GM21528 (cell line): ENCODE results near the gene PRDM1.
A peak's percentile ranks its signal among the peaks of the same experiment; 100 is the strongest.

Experiments used
- ATAC-seq: cut with Tn5 transposase; IDR thresholded peaks from one replicate; pipeline ENCODE4 v1.9.1; 2021; ENCODE audit warnings: mild to moderate bottlenecking, moderate library complexity; ENCODE audit not compliant: unreplicated experiment, low FRiP score

Gene PRDM1

DNA sequence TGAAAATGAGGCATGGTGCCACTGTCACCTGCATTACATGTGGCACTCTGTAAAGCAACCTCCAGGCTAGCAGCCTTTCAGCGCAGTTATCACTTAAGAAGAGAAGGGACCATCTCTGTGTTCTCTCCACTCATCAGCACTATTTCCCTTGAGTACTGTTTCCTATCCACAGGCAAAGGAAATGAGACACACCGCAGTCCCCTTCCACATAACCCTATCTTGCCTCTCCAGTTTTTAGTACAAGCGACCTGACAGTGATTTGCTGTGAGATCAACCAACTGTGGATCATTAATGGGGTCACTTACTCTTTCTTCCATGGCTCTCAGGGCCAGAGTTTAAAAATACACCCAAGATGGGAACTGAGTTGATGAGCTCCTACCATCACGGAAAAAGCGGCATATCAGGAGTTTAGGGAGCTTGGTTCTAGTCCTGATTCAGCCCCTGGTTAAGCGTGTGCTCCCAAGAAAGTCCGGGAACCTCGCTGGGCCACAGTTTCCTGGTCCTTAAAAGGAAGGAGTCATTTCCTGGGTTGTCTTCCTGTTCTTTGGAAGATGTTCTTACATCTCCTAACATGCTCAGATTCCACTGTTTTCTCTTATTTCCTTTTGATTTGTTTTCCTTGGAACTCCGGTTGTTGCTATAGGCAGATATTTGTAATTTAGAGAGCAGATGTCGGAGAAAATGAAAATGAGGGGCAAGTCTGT is 27.3 kb downstream of the PRDM1 start:
- ATAC-seq = no peak

DNA sequence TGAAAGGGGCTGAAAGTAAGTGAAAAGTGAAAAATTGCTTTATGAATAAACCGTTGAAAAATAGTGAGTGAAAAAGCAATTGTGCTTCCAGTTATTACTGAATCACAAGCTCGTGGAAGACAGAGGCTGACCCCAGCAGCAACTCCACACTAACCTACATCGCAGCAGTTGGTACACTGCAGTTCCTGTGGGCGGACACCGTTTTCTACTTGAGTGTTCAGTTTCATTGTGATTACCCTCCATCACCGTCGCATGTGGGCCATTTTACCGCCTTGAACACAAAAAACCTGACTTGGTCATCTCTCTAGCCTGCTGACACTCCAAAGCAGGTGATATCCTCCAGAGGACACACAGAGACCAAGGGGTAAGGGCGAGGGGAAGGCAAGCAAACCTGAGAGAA is 28.4 kb downstream of the PRDM1 start:
- peak; percentile 83 for ATAC-seq

DNA sequence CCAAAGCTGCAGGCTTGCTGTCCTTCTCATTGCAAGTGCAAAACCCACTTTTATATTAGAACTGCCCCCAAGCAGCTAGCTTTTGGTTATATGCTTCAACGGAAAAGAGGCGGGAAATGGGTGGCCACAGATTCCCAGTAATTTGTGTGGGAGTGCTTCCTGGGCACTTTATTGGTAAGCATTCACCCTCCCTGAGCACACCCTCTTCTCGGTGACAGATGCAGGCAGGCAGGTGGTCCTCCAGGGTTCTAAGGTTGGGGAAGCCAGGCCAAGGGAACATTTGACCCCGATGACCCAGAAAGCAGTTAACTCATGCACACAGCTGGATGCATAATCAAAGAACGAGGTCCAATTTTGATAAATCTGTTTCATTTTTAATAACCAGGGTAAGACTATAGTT is 29.1 kb downstream of the PRDM1 start:
- no peak for ATAC-seq

DNA sequence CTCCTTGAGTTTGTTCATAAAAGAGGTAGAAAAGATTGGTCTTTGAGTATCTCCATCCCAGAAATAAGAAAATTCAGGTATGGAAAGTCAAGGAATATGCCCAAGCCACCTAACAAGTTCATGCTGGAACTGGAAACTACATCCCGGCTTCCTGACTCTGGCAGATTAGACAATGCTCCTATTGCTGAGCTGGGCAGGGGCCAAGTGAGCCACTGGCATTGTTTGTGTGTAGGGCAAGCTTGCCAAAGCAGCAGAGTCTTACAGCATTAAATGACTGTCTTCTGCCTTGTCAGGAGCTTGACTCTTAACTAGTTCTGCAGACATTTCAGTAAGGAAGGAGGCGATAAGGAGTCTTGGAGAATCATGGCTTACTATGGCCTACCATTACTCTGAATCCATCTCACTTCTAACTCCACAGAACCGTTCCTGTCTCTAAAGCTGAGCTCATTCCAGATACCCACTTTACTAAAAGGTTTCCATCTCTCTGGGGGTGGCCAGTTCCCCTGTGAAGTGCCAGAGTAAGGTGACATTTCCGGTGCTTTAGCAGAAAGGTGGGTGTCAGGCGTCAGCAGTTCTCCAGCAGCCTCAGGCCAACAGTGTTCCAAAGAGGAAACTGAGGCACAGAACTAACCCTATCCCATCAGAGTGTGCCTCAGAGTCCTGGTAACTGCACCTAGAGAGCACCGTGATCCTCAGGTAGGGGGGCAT is 30.1 kb downstream of the PRDM1 start:
- ATAC-seq = no peak

DNA sequence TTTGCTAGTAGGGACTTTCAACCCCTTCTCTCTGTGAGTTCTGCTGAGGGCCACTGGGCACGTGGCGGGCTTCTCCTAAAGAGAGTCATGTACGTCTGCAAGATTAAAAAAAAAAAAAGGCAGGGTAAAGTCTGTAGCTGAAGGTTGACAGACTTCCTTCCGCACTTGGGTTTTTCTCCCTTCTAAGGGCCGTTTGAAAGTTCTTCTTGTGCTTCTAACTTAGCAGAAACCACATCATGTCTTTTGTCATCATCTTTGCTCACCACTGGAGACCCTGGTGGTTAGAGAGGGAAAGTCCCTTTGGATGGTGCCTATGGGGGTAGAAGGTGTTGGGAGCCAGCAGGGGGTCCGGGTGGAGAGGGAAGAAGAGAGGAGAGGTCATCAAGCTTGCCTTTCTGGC is 31.4 kb downstream of the PRDM1 start:
- no peak for ATAC-seq

DNA sequence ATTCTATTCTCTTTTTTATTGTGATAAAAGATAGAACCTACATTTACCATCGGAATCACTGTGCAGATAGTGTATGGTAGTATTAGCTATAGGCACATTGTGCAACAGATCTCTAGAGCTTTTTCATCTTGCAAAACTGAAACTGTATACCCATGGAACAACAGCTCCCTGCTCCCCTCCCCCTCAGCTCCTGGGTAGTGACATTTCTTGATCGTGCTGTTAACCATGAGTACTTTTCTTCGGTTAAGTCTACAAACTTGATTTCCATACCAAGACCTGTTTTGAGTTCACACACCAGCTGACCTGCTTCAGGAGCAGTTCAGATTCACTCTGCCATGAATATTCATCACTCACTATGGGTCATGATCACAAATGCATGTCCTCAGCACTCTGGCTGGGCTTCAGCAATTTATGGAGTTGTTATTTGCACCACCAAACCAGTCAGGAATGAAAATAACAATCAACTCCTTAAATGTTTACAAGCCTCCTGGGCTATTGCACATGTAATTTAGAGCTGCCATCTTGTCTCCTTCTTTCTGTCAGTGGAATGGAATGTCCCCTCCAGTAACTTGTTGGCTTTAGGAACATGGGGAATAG is 32.8 kb downstream of the PRDM1 start:
- no peak for ATAC-seq

DNA sequence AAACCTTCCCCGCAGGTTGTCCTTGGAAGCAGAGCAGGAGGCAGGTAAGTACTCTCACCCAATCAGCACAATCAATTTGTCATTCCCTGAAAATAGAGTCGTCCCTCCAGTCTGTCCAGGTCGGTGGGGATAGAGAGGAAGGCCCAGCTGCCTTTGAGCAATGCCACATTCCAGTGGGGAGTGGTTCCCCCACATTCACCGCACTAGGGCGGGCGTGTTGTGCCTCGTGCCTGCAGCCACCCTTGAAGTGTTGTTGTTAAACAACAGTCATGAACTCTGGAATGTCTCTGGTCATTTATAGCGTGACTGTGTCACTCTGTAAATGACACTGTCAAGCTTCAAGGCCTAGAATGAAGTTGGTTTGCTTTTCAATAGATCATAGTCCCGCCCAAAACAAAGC is 33.4 kb downstream of the PRDM1 start:
- ATAC-seq = no peak

DNA sequence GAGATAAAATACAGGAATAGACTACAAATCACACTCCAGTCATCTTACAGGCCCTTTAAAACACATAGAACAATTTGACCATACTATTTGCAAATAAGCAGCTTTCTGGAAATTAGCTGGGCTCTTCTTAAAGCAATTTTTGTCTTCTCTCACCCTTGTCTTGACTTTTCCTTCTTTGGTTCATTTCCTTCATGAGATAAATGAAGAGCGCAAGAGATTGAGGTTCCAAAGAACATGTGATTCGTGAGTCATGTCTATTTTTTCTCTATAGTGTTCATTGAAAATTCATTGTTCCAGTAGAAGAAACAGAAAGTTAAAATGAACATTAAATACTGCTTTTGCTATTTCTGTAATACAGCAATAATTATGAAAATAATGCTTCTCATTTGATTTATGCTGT is 33.9 kb downstream of the PRDM1 start:
- no peak for ATAC-seq

DNA sequence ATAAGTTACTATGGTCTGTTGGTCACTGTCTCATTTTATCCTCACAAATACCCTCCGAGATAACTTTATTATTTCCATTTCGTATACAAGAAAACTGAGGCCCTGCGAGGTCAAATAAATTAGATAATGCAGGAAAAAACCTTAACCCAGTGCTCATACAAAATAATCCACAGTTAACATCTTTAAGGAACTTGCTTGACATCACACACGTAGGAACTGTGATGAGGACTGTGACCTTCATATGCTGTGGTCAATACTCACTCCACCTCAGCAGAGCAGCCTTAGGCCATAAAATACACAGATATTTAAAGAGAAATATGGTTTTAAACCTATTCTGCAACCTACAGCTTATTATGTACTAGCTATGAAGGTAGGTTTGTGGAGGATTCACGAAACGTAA is 34.3 kb downstream of the PRDM1 start:
- ATAC-seq = no peak

DNA sequence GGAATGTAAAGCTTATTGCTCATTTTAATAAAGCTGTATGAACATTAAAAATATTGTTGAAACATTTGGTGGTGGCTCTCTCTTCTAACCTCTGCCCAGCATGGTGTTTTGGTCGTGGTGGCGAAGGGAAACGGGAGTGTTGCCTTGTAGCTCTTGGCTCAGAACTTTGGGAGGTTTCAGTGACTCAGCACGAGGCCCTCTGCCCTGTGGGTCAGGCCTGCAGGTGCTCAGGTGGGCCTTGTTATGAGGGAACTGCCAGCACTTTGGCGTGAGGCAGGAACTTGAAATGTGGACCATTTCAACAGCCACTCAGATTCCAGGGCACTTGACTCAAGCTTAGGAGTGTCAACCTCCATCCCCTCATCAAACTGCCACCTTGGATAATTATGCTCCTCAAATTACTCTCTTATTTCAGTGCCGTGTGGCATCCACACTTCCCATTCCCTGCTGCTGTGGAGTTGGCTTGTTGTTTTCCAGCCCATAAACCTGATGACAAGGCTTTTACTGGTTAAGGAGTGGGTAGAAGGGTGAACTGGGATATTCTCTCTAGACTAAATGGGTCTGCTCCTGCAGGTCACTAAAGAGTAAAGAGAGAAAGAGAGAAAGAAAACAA is 36.3 kb downstream of the PRDM1 start:
- ATAC-seq = no peak

DNA sequence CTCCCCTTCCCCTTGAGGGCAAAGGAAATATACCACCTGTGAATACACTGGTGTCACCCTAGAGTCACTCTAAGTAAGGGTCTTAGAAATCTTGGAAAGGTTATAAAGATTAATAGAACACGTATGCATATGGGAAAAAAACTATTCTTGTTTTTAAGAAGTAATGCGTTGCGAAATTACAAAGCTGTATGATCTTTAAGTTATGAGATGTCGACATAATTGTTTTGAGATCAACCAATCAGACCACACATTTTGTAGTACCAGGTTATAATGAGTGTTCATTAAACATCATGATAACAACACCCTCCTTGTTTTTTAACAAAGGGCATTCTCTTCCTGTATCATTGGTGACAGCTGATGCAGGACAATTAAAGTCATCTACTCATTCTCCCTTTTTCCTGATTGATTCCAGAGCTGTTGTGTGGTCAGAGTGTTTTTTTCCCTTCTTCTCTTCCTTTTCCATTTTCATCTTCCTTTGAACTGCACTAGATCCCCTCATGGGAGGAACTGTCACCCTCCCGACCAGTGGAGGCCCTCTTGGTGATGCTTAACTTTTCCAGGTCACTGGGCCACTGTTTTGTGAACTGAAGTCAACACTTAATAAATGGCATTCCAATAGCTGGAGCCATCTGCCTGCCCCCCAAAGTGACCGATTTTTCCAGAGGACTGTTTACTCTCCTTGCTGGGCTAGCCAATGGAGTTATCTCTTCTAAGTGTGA is 37.0 kb downstream of the PRDM1 start:
- no peak for ATAC-seq

DNA sequence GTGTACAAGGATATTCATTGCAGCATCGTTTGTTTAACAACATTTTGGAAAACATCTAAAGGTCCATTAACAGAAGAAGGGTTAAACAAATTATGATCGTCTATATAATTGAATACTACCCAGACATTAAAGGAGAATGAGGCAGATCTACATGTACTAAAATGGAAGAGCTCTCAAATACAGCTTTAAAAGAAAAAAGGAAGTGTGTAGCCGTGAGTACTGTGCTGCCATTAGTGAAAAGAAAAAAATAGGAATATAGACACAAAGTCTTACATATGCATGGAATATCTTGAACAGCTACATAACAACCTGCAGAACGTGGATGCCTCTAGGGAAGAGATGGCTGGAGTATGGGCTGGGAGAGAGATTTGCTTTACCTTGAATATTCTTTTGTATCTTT is 37.9 kb downstream of the PRDM1 start:
- no peak for ATAC-seq

DNA sequence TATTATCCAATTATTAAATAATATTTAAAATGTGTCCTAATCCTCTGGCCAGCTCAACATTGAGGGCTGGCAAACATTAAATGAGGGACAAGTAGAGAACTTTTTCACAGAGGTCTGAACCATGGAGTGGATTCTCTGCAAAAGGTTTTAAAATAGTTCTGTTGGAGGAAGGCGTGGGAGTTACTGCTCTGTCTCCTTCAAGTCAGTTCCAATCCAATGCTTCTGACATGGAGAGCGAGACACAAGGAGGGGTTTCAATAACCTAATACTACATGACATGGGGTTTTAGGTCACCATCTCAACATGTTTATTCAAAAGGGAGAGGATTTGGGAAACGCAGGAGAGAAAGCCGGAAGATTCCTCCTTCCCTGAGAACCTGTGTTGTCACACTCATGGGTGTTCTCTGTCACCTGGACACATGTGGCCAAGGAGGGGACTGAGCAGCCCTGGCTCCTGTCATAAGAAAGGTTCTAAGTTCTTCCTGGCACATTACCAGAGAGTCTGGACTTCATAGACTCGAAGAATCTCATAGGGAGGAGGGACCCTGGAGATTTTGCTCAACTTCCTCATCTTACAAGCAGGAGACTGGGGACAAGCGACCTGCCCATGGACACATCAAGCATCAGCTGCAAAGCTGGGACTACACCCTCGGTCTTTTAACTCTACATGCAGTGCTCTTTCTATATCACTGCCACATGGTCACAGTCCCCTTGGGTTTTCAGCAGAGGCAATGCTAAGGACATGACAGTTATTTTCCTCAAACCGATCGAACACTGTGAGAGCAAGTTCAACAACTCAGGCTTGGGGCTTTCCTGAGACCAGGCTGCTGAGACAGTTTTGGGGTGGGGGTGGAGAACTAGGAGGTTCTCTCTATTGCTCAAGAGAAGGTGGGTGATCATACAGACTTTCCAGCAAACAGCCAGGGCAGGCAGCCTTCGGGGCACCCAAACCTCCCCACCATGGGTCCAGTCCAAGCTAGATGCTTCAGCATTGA is 38.6 kb downstream of the PRDM1 start:
- ATAC-seq = no peak

DNA sequence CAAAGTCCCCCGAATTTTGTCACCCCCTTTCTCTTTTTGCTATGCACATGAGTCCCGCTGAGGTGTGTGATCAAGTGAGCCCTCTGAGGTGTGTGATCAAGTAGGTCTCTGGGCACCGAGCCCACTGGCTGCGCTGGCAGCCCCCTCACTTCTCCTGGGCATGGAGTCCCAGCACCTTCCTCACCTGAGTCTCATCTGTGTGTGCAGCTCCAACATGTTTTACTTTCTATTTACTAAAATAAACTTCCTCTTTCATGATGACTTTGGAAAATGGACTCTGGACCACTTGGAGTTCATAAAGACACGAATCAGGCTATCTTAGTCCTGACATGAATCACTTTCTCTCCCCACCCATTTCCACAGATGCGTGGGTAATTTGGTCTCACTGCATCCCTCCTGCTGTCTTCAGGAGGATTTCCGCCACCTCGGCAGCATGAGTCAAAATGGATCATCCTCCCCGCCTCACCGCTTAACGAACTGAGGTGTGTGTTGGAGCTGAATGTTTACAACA is 39.8 kb downstream of the PRDM1 start:
- ATAC-seq = no peak

DNA sequence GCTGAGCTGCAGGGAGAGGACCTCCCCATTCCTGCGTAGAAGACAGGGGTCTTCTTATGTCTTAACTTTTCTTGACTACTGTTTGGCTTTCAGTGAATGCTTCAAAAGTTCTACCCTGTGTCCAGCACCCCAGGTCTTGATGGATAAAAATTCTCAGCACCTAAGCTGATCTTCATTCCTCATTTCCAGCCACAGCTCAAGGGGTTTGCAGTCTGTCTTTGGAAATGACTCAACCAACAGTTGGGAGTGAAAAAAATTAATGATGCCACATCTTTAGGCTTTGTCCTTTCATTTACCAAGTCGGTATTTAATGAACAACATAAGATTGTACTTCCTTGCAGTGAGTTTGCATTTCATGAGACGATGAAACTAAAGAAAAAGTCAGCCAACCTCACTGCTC is 40.3 kb downstream of the PRDM1 start:
- ATAC-seq = no peak

DNA sequence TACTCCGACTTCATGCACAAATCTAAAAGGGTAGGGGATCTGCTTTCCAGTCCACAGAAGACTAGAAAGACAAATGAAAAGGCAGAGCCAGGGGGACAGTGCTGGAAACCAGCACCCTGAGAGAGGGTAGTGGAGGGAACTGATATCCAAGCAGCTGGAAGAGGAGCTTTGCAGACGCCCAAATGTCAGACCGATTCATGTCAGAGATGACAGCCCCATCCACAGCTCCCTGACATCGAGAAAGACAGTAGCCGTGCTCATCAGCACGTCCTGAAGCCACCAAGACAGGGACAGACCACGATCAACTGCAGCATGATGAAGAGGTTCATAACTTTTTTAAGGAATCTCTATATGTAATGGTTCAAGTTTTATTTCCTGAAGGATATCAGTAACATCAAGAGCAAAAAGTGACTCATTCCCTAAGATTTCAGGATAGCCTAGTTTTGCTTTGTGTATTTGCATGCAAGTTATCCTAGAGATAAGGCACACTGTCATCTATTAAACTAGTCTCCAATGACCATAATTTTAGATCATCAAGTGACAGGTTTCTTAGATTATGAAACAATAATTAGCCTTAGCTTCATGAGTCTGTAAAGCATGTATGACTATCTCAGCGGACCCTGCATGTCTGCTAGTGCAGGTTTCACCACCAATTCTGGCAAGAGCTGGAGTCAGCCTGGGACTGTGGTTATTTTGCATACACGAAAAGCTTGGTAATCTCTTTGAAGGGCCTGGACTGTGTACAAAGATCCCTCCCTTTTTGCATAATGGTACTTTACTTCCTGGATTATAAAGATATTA is 43.0 kb downstream of the PRDM1 start:
- ATAC-seq = no peak

DNA sequence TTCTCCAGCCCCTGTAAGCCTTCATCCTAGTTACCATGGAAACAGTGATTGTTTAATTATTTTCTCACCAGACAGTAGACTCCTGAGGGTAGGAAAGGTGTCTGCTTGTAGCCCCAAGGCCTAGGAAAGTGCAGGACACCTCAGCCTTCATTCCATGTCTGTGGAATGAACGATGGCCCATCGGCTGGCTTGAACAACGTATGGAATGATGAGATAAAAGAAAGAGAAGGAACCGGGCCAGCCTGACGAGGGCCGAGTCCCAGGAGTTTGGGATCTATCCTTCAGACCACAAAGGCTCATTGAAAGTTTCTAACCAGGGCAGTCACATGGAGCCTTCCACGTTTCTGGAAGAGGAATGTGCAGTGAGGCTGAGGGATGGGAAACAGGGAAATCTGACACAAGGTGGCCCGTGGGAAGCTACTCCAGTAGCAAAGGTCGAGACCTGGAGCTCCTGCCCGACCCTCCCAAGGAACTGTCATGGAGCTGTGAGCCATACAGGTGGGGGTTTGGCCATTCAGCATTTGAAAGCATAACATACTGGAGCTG is 46.1 kb downstream of the PRDM1 start:
- ATAC-seq = no peak

DNA sequence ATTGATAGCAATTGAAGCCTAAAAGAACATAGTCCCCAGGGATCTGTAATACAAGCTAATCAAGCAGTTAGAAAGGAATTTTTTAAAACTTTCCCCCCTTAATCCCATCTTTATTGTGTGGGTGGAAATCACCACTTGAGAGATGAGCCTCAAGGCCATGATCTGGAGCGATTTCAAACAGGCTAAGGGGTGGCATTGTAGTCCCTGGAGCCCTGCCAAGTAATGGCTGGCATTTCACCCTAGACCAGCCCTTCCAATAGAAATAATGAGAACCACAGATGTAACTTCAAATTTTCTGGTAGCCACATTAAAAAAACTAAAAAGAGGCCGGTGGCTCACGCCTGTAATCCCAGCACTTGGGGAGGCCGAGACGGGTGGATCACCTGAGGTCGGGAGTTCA is 46.9 kb downstream of the PRDM1 start:
- ATAC-seq = no peak
